GM19438 (cell line): Measurements from ENCODE around the gene CTBP1.

Source experiments
- ATAC-seq: cut with Tn5 transposase; IDR thresholded peaks from one replicate; pipeline ENCODE4 v1.9.1; 2021; ENCODE audit warnings: low read depth; ENCODE audit not compliant: unreplicated experiment

CTBP1 gene

DNA sequence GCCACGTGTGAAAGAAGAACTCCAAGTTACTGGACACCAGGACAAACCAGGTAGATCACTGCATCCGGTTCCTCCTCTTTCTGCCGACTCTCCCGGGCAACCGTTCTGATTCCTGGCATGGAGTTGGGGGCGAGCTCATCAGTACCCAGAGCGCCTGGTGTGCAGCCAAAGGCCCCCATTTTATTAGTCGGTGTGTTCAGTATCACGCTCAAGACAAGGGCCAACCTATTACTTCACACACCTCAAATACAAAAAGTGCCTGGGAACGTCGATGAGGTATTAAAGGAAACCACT lies 2.8 kb upstream of the CTBP1 start:
- ATAC-seq: no peak

GRCh38 chr4:1250921-1251772 lies 2.2 kb upstream of the CTBP1 start:
- ATAC-seq: no peak

DNA sequence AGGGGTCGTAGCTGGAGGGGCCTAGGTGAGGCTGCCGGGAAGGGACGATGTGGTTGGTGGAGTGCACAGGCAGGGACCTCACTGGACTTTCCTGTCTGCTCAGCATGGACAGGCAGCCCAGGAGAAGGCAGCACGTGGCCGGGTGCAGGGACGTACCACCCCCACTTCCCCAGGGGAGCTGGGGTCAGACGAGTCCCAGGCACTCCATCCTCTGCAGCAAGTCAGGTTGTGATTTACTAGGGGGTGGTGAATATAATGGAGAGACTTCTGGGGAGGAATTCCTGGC lies 1.5 kb upstream of the CTBP1 start:
- no peak for ATAC-seq

GRCh38 chr4:1249731-1250526 lies 999 bp upstream of the CTBP1 start:
- peak; percentile 3 for ATAC-seq

GRCh38 chr4:1249148-1249730 lies 309 bp upstream of the CTBP1 start:
- ATAC-seq: peak; percentile 47

GRCh38 chr4:1247864-1248244 lies 1.1 kb downstream of the CTBP1 start:
- peak; percentile 21 for ATAC-seq

- no peak for ATAC-seq
Measured at GRCh38 chr4:1246901-1247863, 1.7 kb downstream of the CTBP1 start.

DNA sequence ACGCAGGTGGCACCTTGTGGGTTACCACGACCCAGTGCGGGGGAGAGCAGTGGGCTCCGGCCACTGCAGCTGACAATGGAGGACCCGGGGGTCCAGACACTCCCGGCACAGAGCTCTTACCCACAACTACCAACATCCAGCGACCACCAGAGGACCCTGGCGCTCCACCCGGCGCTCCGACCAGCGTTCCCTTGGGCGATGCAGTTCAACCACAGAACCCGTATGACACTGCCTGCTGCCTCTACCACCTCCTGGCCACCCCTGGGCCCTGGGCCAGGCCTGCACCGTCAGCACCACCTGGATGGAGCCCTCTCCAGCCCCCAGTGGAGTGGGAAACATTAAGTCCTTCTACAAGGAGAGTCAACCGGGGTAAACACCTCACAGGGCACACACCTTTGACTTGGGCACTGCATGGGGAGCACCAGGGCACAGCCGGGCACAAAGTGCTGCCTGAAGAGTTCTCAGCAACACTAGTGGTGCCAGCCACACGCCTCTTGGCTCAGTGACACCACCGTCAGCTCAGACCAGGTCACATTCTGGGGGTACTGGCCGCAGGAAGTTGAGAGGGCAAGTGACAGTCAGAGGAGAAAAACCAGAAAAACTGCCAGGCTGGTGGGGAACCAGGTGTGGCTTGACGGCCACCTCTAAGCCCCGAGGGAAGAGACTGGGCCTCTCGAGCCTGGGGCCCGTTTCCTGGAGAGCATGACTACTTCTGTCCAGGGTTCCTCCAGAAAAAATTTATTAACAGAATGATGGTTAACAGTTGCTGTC lies 2.6 kb downstream of the CTBP1 start:
- ATAC-seq: no peak

DNA sequence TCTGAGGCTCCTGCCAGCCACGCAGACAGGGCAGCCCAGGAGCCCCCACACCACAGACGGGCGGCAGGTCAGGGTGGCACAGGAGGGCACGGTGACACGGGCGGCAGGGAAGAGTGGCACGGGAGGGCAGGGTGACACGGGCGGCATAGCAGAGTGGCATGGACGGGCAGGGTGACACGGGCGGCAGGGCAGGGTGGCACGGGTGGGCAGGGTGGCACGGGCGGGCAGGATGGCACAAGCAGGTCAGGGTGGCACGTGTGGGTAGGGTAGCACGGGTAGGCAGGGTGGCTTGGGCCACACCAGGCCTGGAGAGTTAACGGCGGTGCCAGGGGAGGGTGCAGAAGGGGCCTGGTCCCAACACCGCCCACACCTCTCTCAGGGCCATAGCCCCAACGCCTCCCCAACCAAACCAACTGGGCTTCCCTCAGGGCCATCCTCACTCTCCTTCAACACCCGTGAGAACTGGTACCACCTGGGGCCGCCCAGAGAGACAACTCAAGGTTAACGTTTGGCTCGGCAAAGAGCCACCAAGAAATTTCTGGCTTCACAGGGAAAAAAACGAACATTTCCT lies 3.4 kb downstream of the CTBP1 start:
- ATAC-seq: no peak

- ATAC-seq: no peak
Measured at GRCh38 chr4:1244978-1245471, 3.9 kb downstream of the CTBP1 start.

DNA sequence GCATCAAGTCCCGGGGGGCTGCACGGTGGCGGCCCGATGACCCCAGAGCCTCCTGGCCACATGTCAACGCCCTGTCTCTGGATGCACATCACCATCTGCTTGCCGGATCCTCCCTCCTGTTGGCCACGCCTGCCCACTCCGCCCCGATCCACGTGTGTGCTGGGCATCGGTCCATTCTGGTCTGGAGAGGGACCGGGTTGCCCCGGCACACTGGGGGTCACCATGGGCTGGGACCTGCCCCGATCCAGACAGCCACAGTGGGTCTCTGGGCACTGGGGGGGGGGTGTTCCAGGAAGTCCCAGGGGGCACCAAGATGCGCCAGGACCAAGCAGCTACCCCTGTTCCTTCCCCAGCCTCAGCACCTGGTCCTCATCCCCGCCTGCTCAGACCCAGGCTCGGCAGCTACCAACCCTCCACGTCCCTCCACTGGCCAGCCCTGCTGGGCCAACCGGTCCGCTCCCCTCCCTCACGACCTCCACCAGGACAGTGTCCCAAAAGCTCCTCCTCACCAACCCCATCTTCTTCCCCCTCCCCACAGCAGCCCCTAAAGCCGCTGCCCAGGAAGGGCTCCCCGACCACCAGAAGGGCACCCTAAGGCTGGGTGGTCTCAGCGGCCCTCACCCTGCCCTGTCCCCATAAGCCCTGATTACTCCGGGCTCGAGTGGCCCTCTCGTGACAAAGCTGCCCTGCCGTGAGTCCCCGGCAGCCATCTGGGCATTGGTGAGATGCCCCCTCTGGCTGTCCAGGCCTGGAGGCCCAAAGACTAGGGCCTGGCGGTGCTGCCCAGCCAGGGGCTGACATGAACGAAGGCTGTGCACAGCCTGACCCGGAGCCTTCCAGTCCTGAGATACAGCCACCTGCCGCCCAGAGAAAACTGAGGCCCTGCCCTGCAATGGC lies 4.6 kb downstream of the CTBP1 start:
- no peak for ATAC-seq

DNA sequence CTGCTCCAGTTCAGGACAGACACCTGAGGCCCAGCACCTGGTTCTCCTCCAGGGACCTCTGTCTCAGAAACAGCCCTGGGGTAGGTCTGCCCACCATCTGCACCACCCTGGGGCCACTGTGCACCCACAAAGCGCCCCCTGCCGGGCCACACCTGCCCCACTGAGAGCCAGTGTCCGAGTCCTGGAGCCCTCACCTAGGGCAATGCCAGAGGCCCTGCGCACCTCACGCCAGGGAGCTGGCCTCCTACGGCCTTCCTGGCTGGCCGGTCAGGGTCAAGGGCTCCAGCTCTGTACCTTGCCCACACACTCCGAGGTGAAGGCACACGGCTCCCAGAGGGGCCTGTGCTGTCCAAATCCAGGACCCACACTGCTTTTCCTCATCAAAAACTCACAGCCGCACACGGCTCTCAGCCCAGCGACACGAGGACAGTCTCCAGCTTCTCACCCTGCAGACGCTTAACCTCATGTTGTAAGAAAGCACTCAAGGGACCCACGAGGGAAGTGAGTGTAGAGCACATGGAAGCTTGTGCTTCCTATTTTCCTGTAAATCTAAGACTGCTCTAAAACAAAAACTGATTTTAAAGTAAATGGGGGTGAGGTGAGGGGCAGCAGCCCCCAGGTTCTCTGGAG lies 5.4 kb downstream of the CTBP1 start:
- ATAC-seq: no peak

DNA sequence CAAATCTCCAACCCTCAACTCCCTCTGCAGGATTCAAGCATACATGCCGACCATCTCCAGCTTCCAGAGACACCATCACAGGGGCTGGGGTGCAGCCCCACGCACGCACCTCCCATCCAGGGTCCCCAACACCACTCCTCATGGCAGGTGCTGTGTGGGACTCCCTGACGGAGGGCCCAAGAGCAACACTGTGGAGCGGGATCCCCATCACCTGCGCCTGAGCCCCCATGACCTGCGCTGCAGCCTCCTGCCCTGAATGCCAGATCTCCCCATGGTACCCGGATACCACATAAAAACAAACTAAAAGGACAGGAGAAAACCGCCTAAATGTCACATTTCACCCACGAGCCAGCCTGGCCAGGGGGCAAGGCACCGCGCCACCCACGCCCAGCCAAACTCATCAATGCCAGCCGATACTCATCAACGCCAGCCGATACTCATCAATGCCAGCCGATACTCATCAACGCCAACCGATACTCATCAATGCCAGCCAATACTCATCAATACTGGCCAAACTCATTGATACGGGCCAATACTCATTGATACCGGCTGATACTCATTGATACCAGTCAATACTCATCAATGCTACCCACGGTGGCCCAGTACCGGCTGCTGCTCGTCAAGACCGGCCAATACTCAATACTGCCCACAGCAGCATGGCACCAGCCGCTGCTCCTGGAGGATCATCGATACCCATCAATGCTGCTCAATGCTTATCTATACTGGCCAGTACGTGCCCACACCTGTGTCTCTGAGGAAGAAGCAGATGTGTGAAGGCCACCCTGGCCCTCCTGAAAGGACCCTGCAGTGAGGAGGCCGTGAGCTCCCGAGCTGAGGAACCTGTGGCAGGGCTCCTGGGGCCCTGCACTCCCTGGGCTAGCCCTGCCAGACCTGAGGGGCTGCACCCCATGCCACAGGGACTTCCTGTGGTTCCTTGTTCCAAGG lies 6.2 kb downstream of the CTBP1 start:
- ATAC-seq: no peak

- no peak for ATAC-seq
Measured at GRCh38 chr4:1241936-1242505, 6.9 kb downstream of the CTBP1 start.

DNA sequence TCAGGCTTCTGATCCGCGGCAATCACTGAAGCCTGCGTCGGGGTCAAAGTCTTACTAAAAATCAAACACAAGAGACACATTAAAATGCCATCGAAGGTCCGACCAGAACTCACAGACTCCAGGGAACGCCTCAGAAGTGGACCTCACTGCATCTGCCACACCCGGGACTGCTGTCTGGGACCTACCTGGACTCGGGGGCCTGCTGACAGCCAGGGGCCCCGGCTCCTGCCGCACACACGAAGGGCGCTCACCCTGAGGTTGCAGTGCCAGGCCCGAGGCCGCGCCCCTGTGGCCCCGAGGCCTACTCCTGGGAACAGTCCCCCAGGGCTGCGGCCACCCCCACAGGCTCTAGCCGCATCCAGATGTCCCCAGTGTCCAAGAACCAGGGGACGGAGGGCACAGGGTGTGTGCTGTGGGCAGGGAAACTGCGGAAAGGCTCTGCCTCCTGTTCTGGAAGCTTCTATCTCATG lies 7.4 kb downstream of the CTBP1 start:
- ATAC-seq: no peak

DNA sequence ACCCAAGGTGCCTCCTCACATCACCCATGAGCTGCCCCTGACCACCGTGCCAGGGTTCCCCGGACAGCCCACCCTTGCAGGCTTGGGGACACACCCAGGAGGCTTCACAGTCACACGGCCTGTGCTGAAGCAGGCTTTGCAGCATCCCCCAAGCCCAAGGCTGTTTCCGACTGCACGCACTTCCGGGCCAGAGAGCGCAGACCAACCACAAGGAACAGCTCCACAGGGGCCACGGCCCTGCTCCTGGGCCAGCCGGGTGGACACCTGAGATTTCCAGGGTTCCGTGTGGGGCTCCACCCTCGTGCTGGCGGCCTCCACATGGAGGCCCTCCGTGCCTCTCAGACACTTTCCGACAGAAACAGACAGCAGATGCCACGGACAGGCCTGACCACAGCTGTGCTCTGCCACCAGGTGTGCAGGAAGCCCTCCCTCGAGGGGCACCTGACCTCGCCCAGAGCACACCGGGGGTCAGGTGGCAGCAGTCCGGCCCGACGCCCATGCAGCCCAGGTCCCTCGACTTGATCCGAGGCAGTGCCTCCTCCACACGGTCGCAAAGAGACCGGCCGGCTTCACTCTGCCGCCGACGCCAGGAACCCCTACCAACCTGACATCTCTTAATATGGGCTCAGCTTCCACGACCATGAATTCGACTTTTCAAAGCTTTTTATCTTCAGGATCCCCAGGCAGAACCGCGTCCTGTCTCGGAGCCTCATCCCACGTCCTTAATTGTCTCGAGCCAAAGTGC lies 8.0 kb downstream of the CTBP1 start:
- ATAC-seq: no peak
